SK-N-SH (cell line): ENCODE results near the gene SLC22A17. TPM values are rescaled to one million over a fixed set of nuclear protein-coding genes. Genes with fewer than 3 reads are reported as not detected.

Experiments
- CTCF ChIA-PET: fragments of 300-600, 350-600 bp; formaldehyde crosslinking; extraction: SDS; loops from one replicate; lab custom pipeline; 2021; lab: Yijun Ruan, JAX
- POLR2A ChIA-PET: fragments of 350-600 bp; sonication (Branson Sonifier 250); formaldehyde crosslinking; extraction: SDS; loops from one replicate; lab custom pipeline; 2020; ENCODE audit warnings: antibody characterized with exemption, inconsistent platforms; lab: Yijun Ruan, JAX
- DNase-seq: peaks from one replicate; pipeline ENCODE4 v3.0.0; 2012
- H2AFZ ChIP-seq: fragments of 200-600 bp; sonication (generic); 2 replicates; pipeline ENCODE4 v1.8.1; 2016; ENCODE audit warnings: antibody characterized with exemption, mild to moderate bottlenecking, low read depth
- H3F3A ChIP-seq: fragments of 200-600 bp; sonication (generic); replicated peaks from 2 replicates; pipeline ENCODE3; 2016; ENCODE audit warnings: antibody characterized with exemption, mild to moderate bottlenecking; ENCODE audit not compliant: insufficient read depth
- H3K27ac ChIP-seq, 2 experiments: fragments of 200-500 bp in 1 of 2; fragments of 200-600 bp in 1 of 2; sonication (Bioruptor generic) in 1 of 2; sonication (generic), shearing (Covaris generic) in 1 of 2; 2 replicates each; pipeline versions ENCODE4 v1.5.1 to v1.6.1; 2014 to 2016; ENCODE audit warnings: low read depth in 2 of 2, inconsistent platforms in 1 of 2, low read length in 1 of 2, mild to moderate bottlenecking in 1 of 2, mixed read lengths in 1 of 2
- H3K27me3 ChIP-seq: fragments of 200-600 bp; sonication (generic), shearing (Covaris generic); 2 replicates; pipeline ENCODE4 v1.6.1; 2016; ENCODE audit warnings: mixed run types; ENCODE audit not compliant: insufficient read depth
- H3K36me3 ChIP-seq, 2 experiments: fragments of 200-500 bp in 1 of 2; fragments of 200-600 bp in 1 of 2; sonication (Bioruptor generic) in 1 of 2; sonication (generic) in 1 of 2; replicated peaks in 1 of 2; 2 replicates each; pipeline versions ENCODE3 to v1.5.1; 2014 to 2016; ENCODE audit warnings: low read length in 1 of 2, mild to moderate bottlenecking in 1 of 2; ENCODE audit not compliant: insufficient read depth in 2 of 2, control insufficient read depth in 1 of 2
- H3K4me1 ChIP-seq, 2 experiments: fragments of 200-500 bp in 1 of 2; fragments of 200-600 bp in 1 of 2; sonication (Bioruptor generic) in 1 of 2; sonication (generic), shearing (Covaris generic) in 1 of 2; 2 replicates each; pipeline versions ENCODE4 v1.5.1 to v1.6.1; 2014 to 2016; ENCODE audit warnings: low read depth in 1 of 2, low read length in 1 of 2, mixed run types in 1 of 2; ENCODE audit not compliant: insufficient read depth in 2 of 2, control insufficient read depth in 1 of 2
- H3K4me2 ChIP-seq: fragments of 200-600 bp; sonication (generic), shearing (Covaris generic); 2 replicates; pipeline ENCODE4 v1.6.1; 2017; ENCODE audit warnings: mixed run types
- H3K4me3 ChIP-seq, 2 experiments: fragments of 200-500 bp in 1 of 2; fragments of 200-600 bp in 1 of 2; sonication (Bioruptor generic) in 1 of 2; sonication (generic), shearing (Covaris generic) in 1 of 2; 2 replicates each; pipeline versions ENCODE4 v1.5.1 to v1.8.1; 2014 to 2016; ENCODE audit warnings: low read depth in 2 of 2, inconsistent platforms in 1 of 2, low read length in 1 of 2, mild to moderate bottlenecking in 1 of 2, mixed read lengths in 1 of 2, moderate library complexity in 1 of 2
- H3K79me2 ChIP-seq: fragments of 200-600 bp; sonication (generic); 2 replicates; pipeline ENCODE4 v1.8.1; 2017; ENCODE audit warnings: mild to moderate bottlenecking; ENCODE audit not compliant: insufficient read depth
- H3K9ac ChIP-seq: fragments of 200-600 bp; sonication (generic); 2 replicates; pipeline ENCODE4 v1.6.1; 2017; ENCODE audit warnings: mixed run types
- H3K9me2 ChIP-seq: fragments of 200-600 bp; sonication (generic); 2 replicates; pipeline ENCODE4 v1.6.1; 2017; ENCODE audit warnings: mixed run types
- H3K9me3 ChIP-seq: fragments of 200-600 bp; sonication (generic); 2 replicates; pipeline ENCODE4 v1.6.1; 2017; ENCODE audit warnings: mixed run types, mild to moderate bottlenecking, moderate library complexity
- H4K20me1 ChIP-seq: fragments of 200-600 bp; sonication (generic); 2 replicates; pipeline ENCODE4 v1.6.1; 2017; ENCODE audit warnings: mild to moderate bottlenecking, mixed run types; ENCODE audit not compliant: insufficient read depth
- EZH2phosphoT487 ChIP-seq: fragments of 200-600 bp; sonication (generic); IDR thresholded peaks from 2 replicates; pipeline ENCODE4 v1.6.1; 2017; ENCODE audit warnings: low read depth, mixed run types, mild to moderate bottlenecking, antibody characterized with exemption, moderate library complexity, borderline replicate concordance
- GABPA ChIP-seq: IDR thresholded peaks from 2 replicates; pipeline ENCODE4 v1.4.0; 2012; ENCODE audit warnings: low read depth, mild to moderate bottlenecking
- GATA2 ChIP-seq: sonication (generic); formaldehyde crosslinking; IDR thresholded peaks from 2 replicates; pipeline ENCODE4 v1.5.0; 2020; ENCODE audit warnings: mild to moderate bottlenecking, missing genetic modification reagents
- NRF1 ChIP-seq: IDR thresholded peaks from 2 replicates; pipeline ENCODE4 v1.6.1; 2012; ENCODE audit warnings: low read depth, mild to moderate bottlenecking, low read length
- RAD21 ChIP-seq: IDR thresholded peaks from 2 replicates; pipeline ENCODE4 v1.6.1; 2012; ENCODE audit warnings: mild to moderate bottlenecking, low read length
- RCOR1 ChIP-seq: fragments of 150-350 bp; IDR thresholded peaks from 2 replicates; pipeline ENCODE4 v1.6.1; 2017; ENCODE audit warnings: antibody characterized with exemption, low read length
- SMC3 ChIP-seq: IDR thresholded peaks from 2 replicates; pipeline ENCODE4 v1.6.1; 2012; ENCODE audit warnings: low read depth, low read length, improper control_type of control experiment
- TEAD4 ChIP-seq: IDR thresholded peaks from 2 replicates; pipeline ENCODE4 v1.4.0; 2012; ENCODE audit warnings: mild to moderate bottlenecking, borderline replicate concordance; ENCODE audit not compliant: insufficient read depth
- WGBS: methylation state at CpG from one replicate; pipeline ENCODE4 v1.1.6; 2017; ENCODE audit warnings: low lambda C conversion rate; 5-methylcytosine and 5-hydroxymethylcytosine counted together
- polyA plus RNA-seq, 3 experiments: library from polyadenylated mRNA; depleted of rRNA; stranded (reverse); fragments of >200 nt; gene quantifications; 2 replicates each; pipeline ENCODE4 v1.2.3, GENCODE V29; 2012
- TF ChIP-seq, protein P1 (sequence below): IDR thresholded peaks from 2 replicates; pipeline ENCODE4 v1.6.1; 2012; ENCODE audit warnings: mild to moderate bottlenecking, low read depth, low read length, moderate library complexity
- TF ChIP-seq, protein P2 (sequence below): IDR thresholded peaks from 2 replicates; pipeline ENCODE4 v1.4.0; 2012; ENCODE audit warnings: low read depth, borderline replicate concordance
- TF ChIP-seq, protein P3 (sequence below): fragments of 150-350 bp; IDR thresholded peaks from 2 replicates; pipeline ENCODE4 v1.6.1; 2016; ENCODE audit warnings: mild to moderate bottlenecking, low read depth, low read length
- TF ChIP-seq, protein P4 (sequence below): fragments of 200-600 bp; sonication (generic); IDR thresholded peaks from 2 replicates; pipeline ENCODE4 v1.6.1; 2017; ENCODE audit warnings: antibody characterized with exemption, mild to moderate bottlenecking, moderate library complexity
- TF ChIP-seq, protein P5 (sequence below): IDR thresholded peaks from 2 replicates; pipeline ENCODE4 v1.4.0; 2012; ENCODE audit warnings: low read depth, borderline replicate concordance

SLC22A17 gene
- polyA plus RNA-seq, 1 of the 3 experiments (the other 2 are of a cell fraction) = 27.2 TPM

DNA sequence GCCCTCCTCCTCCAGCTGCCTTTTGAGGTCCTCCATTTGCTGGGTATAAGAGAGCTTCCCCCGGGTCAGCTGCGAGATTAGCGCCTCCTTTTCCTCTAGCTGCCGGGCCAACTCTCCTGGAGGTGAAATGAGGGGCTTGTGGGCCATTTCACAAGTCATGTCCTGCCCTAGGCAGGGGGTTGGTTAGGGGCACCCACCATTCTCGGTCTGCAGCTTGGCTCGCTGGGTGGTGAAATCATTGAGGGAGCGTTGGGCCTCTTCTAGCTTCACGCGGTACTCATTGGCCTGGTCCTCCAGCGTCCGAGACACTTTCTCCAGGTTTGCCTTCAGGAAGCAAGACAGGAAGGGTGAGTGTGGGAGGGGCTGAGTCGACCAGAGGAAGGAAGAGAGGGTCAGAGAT, 36.7 kb upstream of the SLC22A17 start:
- CTCF ChIA-PET = interaction anchor here (5.5 kb wide), 1 partner anchor 10 kb away, joined by 34 read pairs; no protein-coding TSS in a partner anchor
- H4K20me1 ChIP-seq = no peaks in the 10 kb centered on the region
- no peak overlapping the region for H2AFZ ChIP-seq
- 34% methylated on average over 12 of the region's 12 CpGs for WGBS
- no peak overlapping the region for H3K27ac ChIP-seq
- no peak overlapping the region for H3K9ac ChIP-seq
- DNase-seq = no peak
- H3K4me3 ChIP-seq = no peak overlapping the region
- no peaks in the 10 kb centered on the region for H3F3A ChIP-seq
- peaks cover 32% of the 10 kb centered on the region for H3K27me3 ChIP-seq
- no peaks in the 10 kb centered on the region for H3K9me2 ChIP-seq
- TF ChIP-seq TEAD4 (no peak), GABPA (no peak), SMC3 (no peak), GATA2 (CRISPR knock-in tag) (no peak), RAD21 (no peak)
- TF ChIP-seq, protein P1, sequence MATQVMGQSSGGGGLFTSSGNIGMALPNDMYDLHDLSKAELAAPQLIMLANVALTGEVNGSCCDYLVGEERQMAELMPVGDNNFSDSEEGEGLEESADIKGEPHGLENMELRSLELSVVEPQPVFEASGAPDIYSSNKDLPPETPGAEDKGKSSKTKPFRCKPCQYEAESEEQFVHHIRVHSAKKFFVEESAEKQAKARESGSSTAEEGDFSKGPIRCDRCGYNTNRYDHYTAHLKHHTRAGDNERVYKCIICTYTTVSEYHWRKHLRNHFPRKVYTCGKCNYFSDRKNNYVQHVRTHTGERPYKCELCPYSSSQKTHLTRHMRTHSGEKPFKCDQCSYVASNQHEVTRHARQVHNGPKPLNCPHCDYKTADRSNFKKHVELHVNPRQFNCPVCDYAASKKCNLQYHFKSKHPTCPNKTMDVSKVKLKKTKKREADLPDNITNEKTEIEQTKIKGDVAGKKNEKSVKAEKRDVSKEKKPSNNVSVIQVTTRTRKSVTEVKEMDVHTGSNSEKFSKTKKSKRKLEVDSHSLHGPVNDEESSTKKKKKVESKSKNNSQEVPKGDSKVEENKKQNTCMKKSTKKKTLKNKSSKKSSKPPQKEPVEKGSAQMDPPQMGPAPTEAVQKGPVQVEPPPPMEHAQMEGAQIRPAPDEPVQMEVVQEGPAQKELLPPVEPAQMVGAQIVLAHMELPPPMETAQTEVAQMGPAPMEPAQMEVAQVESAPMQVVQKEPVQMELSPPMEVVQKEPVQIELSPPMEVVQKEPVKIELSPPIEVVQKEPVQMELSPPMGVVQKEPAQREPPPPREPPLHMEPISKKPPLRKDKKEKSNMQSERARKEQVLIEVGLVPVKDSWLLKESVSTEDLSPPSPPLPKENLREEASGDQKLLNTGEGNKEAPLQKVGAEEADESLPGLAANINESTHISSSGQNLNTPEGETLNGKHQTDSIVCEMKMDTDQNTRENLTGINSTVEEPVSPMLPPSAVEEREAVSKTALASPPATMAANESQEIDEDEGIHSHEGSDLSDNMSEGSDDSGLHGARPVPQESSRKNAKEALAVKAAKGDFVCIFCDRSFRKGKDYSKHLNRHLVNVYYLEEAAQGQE = no peak
- TF ChIP-seq, protein P2, sequence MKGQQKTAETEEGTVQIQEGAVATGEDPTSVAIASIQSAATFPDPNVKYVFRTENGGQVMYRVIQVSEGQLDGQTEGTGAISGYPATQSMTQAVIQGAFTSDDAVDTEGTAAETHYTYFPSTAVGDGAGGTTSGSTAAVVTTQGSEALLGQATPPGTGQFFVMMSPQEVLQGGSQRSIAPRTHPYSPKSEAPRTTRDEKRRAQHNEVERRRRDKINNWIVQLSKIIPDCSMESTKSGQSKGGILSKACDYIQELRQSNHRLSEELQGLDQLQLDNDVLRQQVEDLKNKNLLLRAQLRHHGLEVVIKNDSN = no peak
- TF ChIP-seq, protein P3, sequence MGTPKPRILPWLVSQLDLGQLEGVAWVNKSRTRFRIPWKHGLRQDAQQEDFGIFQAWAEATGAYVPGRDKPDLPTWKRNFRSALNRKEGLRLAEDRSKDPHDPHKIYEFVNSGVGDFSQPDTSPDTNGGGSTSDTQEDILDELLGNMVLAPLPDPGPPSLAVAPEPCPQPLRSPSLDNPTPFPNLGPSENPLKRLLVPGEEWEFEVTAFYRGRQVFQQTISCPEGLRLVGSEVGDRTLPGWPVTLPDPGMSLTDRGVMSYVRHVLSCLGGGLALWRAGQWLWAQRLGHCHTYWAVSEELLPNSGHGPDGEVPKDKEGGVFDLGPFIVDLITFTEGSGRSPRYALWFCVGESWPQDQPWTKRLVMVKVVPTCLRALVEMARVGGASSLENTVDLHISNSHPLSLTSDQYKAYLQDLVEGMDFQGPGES = no peak
- no peaks in the 10 kb centered on the region for H3K36me3 ChIP-seq
- no peaks in the 10 kb centered on the region for H3K4me1 ChIP-seq
- H3K9me3 ChIP-seq = no peaks in the 10 kb centered on the region
- H3K79me2 ChIP-seq = no peaks in the 10 kb centered on the region
- no peak overlapping the region for H3K4me2 ChIP-seq
- POLR2A ChIA-PET = no interaction called here

DNA sequence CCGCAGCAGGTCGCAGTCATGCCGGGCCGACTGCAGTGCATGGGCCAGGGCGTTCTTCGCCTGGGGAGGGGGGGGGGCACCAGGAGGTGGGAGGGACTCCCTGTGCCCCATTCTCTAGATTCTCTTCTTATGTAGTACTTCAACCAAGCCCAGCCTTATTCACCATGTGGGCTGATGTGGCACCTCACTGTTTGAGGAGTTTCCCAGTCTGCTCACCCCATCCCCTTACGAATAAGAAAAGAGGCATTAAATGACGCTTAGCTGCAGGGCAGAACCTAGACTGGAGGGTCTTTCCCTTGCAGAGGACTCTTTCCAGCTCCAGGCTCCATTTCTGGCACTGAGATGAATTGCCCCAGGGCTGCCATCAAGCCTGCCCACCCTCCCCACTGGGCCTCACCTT, 36.3 kb upstream of the SLC22A17 start:
- no peaks in the 10 kb centered on the region for H3K36me3 ChIP-seq
- no peaks in the 10 kb centered on the region for H3F3A ChIP-seq
- H3K27ac ChIP-seq = no peak overlapping the region
- DNase-seq = no peak
- H3K9me2 ChIP-seq = no peaks in the 10 kb centered on the region
- POLR2A ChIA-PET = no interaction called here
- H3K4me1 ChIP-seq = no peaks in the 10 kb centered on the region
- H3K4me2 ChIP-seq = no peak overlapping the region
- TF ChIP-seq RCOR1 = no peak
- no peak for TF ChIP-seq NRF1
- TF ChIP-seq EZH2phosphoT487 = no peak
- TF ChIP-seq, protein P4, sequence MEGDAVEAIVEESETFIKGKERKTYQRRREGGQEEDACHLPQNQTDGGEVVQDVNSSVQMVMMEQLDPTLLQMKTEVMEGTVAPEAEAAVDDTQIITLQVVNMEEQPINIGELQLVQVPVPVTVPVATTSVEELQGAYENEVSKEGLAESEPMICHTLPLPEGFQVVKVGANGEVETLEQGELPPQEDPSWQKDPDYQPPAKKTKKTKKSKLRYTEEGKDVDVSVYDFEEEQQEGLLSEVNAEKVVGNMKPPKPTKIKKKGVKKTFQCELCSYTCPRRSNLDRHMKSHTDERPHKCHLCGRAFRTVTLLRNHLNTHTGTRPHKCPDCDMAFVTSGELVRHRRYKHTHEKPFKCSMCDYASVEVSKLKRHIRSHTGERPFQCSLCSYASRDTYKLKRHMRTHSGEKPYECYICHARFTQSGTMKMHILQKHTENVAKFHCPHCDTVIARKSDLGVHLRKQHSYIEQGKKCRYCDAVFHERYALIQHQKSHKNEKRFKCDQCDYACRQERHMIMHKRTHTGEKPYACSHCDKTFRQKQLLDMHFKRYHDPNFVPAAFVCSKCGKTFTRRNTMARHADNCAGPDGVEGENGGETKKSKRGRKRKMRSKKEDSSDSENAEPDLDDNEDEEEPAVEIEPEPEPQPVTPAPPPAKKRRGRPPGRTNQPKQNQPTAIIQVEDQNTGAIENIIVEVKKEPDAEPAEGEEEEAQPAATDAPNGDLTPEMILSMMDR = no peak
- TF ChIP-seq GATA2 (CRISPR knock-in tag) = no peak
- TF ChIP-seq, protein P5, sequence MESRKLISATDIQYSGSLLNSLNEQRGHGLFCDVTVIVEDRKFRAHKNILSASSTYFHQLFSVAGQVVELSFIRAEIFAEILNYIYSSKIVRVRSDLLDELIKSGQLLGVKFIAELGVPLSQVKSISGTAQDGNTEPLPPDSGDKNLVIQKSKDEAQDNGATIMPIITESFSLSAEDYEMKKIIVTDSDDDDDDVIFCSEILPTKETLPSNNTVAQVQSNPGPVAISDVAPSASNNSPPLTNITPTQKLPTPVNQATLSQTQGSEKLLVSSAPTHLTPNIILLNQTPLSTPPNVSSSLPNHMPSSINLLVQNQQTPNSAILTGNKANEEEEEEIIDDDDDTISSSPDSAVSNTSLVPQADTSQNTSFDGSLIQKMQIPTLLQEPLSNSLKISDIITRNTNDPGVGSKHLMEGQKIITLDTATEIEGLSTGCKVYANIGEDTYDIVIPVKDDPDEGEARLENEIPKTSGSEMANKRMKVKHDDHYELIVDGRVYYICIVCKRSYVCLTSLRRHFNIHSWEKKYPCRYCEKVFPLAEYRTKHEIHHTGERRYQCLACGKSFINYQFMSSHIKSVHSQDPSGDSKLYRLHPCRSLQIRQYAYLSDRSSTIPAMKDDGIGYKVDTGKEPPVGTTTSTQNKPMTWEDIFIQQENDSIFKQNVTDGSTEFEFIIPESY = no peak
- no peak overlapping the region for H2AFZ ChIP-seq
- CTCF ChIA-PET = interaction anchor here (1.2 to 5.5 kb wide), 2 partner anchors 10 to 60 kb away, joined by 5 to 34 read pairs; no protein-coding TSS in a partner anchor
- H3K27me3 ChIP-seq = peaks cover 36% of the 10 kb centered on the region
- WGBS = 73% methylated on average over 7 of the region's 8 CpGs
- H3K79me2 ChIP-seq = no peaks in the 10 kb centered on the region
- H3K4me3 ChIP-seq = no peak overlapping the region
- no peaks in the 10 kb centered on the region for H4K20me1 ChIP-seq
- no peaks in the 10 kb centered on the region for H3K9me3 ChIP-seq
- no peak overlapping the region for H3K9ac ChIP-seq
